ENCODE measurements around the gene KRTAP4-16.
"Not testable (repeated sequence)": the region's sequence is repeated elsewhere in the genome, so short reads cannot be mapped to it uniquely, and the experiment has no call there.

KRTAP4-16 gene

DNA sequence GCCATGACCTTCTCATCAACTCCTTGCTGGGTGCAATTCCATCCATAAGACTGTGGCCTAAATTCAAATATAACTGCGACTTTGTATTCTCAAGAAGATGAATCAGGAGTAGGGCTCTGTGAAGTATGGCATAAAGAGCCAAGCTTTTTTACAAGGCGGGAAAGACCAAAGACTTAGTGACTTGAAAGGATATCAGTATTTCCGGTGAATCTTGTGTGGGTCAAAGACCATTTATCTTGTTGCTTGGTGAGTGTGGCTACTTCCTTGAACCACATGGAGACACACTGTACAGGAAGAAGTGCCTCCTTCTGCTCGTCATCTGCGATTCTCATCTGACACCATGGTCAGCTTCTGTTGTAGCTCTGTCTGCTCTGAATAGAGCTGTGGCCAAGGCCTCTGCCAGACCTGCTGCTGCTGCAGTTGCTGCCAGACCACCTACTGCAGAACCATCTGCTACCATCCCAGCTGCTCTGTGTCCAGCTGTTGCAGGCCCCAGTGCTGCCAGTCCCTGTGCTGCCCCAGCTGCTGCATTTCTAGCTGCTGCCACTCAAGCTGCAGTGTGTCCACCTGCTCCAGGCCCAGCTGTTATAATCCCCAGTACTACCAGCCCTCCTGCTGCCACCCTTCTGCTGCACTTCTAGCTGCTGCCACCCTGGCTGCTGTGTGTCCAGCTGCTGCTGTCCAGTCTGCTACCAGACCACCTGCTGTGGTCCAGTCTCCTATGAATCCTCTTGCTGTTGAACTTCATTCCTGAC is 30.2 kb downstream of the KRTAP4-16 start:
- no peak for DNase-seq

DNA sequence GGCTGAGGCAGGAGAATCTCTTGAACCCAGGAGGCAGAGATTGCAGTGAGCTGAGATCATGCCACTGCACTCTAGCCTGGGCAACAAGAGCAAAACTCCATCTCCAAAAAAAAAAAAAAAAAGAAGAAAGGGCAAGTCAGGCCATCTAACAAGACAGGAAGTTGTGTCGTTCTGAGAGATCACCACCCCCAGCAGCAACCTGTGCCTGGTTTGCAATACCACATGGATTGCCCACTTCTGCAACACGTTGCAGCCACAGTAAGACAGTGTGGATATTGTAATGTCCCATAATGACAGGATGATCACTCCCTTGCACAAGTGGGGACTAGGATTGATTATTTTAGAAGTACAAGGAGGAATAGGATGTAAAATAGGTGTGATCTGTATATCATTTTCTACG is 33.0 kb downstream of the KRTAP4-16 start:
- DNase-seq = no peak

GRCh38 chr17:41067281-41067680 is 34.7 kb downstream of the KRTAP4-16 start:
- DNase-seq = no peak

DNA sequence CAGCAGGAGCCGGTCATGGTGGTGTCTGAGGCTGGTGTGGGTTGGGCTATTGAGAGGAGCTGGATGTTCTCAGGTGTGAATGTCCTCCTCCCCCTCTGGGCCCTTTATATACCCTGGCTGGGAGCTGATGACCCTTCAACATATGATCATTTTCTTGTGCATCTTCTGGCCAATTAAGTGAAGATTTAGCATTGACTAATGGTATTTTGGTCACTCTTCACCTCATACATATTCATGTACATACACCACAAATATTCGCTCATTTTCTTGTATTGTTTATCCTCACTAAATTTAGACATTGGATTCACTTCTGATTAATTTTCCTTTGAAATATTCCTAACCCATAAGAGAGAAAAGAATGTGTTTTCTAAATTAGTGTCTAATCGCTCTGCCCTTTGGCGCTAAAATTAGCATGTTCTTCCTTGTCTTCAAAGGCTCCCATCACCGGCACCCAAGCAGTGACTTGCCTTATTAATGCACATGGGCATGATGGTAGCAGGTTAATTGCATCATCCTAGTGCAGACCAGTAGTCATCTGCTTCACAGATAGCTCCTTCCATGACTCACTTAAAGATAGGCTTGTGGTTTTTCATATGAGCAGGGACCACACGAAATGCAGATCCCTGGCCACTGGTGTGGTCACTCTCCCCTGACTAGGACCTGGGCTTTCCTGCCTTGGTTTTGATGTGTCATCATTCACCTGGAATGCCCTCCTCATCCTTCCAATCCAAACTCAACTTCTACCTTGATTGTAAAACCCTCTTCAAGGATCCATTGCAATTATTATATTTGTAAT is 36.0 kb downstream of the KRTAP4-16 start, which contains the start of gene KRTAP2-4:
KRTAP2-4 (minus strand) TSS at position 51 of the 796 bp plus-strand sequence; CDS start at position 17, 34 bp downstream.
- DNase-seq = no peak

DNA sequence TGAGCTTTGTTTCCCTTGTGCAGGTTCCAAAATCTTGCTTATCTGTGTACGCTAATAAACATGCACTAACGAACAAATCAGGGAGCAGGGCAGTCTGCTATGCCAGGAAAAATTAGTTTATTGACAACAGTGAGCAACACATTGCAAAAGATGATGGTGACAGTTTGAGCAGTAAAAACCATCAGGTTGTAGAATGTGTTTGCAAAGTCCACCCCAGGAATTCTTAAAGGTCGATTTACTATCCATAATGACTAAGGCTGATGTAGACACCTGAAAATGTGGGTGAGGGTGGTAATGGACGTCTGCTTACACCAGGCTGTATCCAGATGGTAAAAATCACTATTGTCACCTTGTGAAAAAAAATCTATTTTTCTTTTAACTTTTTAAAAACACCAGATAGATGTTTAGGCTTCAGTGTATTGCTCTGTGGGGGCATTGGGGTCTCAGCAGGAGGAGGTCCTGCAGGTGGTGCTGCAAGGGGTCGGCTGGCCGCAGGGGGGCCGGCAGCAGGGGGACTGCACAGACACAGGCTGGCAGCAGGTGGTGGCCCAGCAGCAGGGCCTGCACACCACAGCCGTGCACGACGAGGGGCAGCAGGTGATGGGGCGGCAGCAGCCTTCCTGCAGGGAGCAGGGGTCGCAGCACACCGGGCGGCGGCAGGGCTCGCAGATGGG is 36.9 kb downstream of the KRTAP4-16 start:
- DNase-seq = not testable (repeated sequence)

DNA sequence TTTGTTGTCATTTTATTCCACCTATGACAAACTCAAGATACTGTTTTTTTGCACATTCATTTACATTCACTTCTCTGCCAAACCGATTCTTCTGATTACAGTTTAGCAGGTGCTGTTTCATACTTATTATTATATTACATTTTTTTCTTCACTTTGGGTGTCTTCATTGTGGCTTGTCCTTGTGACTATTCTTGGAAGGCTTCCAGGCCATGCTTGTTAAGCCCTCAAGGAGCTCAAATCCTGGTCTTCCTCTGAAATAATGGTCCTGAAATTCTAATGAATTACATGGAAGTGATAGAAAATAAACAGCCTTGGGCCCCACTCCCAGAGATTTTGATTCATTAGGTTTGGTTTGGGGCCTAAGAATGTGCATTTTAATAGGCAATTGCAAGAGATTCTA is 37.7 kb downstream of the KRTAP4-16 start:
- DNase-seq = no peak

DNA sequence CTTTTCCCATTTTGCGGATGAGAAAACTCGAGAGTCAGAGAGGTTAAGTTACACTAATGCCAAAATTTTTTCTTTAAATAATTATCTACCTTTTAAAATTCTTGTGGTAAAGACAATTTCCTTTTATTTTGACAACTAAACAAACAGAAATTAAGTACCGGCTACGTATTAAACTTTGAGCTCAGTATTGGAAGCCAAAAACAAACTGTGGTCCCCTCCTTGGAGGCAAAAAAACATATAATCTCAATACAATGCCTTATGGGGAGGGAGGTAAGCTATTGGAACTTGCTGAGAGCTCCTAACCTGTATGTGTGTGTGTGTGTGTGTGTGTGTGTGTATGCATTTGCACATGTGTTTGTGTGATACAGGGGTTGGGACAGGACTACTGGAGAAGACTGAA is 38.6 kb downstream of the KRTAP4-16 start:
- no peak for DNase-seq

- DNase-seq = no peak
These were observed 40.0 kb downstream of the KRTAP4-16 start for GRCh38 chr17:41061964-41062363.

GRCh38 chr17:41060052-41060604 is 41.9 kb downstream of the KRTAP4-16 start, which contains the start of gene KRTAP2-3:
KRTAP2-3 (minus strand) TSS chr17:41060114; CDS start chr17:41060050, 64 bp downstream.
- no peak for DNase-seq

- DNase-seq = not testable (repeated sequence)
These were observed 42.5 kb downstream of the KRTAP4-16 start for GRCh38 chr17:41059276-41060051.

- no peak for DNase-seq
These were observed 43.3 kb downstream of the KRTAP4-16 start for GRCh38 chr17:41058741-41059140.

DNA sequence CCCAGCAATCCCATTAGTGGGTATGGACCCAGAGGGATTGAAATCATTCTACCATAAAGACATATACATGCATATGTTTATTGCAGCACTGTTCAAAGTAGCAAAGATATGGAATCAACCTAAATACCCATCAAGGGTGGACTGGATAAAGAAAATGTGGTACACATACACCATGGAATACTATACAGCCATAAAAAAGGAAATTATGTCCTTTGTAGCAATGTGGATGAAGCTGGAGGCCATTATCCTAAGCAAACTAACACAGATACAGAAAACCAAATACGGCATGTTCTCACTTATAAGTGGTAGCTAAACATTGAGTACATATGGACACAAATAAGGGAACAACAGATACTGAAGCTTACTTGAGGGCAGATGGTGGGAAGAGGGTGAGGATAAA is 44.5 kb downstream of the KRTAP4-16 start:
- DNase-seq = no peak

DNA sequence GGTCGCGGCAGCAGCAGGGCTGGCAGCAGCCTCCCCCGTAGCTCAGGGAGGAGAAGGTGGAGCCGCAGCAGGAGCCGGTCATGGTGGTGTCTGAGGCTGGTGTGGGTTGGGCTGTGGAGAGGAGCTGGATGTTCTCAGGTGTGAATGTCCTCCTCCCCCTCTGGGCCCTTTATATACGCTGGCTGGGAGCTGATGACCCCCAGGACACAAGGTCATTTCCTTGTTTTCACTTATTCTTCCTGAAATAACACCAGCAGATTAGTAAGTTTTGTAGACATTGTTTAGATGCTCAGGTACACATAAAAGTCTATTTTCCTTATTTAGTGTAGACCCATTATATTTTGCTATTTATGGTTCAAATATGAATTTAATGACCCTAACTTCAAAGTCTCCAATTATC is 46.9 kb downstream of the KRTAP4-16 start, which contains the start of gene KRTAP2-2:
KRTAP2-2 (minus strand) TSS at position 101 of the 400 bp plus-strand sequence; CDS start at position 82, 19 bp downstream.
- DNase-seq = not testable (repeated sequence)

DNA sequence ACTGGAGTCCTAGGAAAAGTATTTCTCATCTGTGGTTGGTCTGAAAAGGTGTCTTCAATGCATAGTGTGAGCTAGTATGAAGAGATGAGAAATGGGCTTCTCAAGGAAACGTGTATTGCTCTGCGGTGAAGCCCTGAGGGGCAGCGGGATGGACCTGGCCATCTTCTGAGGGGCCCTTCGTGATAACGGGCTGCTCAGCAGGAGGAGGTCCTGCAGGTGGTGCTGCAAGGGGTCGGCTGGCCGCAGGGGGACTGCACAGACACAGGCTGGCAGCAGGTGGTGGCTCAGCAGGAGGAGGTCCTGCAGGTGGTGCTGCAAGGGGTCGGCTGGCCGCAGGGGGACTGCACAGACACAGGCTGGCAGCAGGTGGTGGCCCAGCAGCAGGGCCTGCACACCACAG is 47.5 kb downstream of the KRTAP4-16 start:
- not testable (repeated sequence) for DNase-seq

GRCh38 chr17:41054025-41054424 is 48.0 kb downstream of the KRTAP4-16 start:
- DNase-seq = no peak

GRCh38 chr17:41052566-41052965 is 49.4 kb downstream of the KRTAP4-16 start:
- no peak for DNase-seq

Measured in C1 segment of cervical spinal cord (tissue), 14 donors.